Keratinocyte (primary cell): ENCODE measurements around the gene KPNA3. TPM values are rescaled to one million over a fixed set of nuclear protein-coding genes. Genes with fewer than 3 reads are reported as not detected.

Source experiments
- DNase-seq: peaks from one replicate; pipeline ENCODE4 v3.0.0-alpha.2; 2011; ENCODE audit warnings: low read depth, missing footprints, low spot score
- FAIRE-seq: peaks from 2 replicates; lab custom pipeline; 2011; peaks lifted over from hg19 to GRCh38; lab: Jason Lieb, UNC
- H2AFZ ChIP-seq: 2 replicates; pipeline ENCODE4 v1.6.0; 2012; ENCODE audit warnings: low read length, control low read depth, inconsistent platforms; ENCODE audit not compliant: control insufficient read depth
- H3K27ac ChIP-seq: 2 replicates; pipeline ENCODE4 v1.5.1; 2011; ENCODE audit warnings: low read length; ENCODE audit not compliant: control insufficient read depth, insufficient read depth
- H3K27me3 ChIP-seq: 3 replicates; pipeline ENCODE4 v1.6.0; 2011; ENCODE audit warnings: low read length; ENCODE audit not compliant: control insufficient read depth, insufficient read depth; ENCODE audit errors: extremely low read depth
- H3K36me3 ChIP-seq, 2 experiments: 2 replicates in 1 of 2; 3 replicates in 1 of 2; pipeline ENCODE4 v1.5.1; 2011; ENCODE audit warnings: low read length in 2 of 2, mild to moderate bottlenecking in 1 of 2; ENCODE audit not compliant: control insufficient read depth in 2 of 2, insufficient read depth in 2 of 2; ENCODE audit errors: extremely low read depth in 1 of 2
- H3K4me1 ChIP-seq: 3 replicates; pipeline ENCODE4 v1.5.1; 2011; ENCODE audit warnings: low read length; ENCODE audit not compliant: control insufficient read depth, insufficient read depth; ENCODE audit errors: extremely low read depth
- H3K4me2 ChIP-seq: 3 replicates; pipeline ENCODE4 v1.6.0; 2011; ENCODE audit warnings: low read depth, low read length; ENCODE audit not compliant: control insufficient read depth, insufficient read depth; ENCODE audit errors: extremely low read depth
- H3K4me3 ChIP-seq, 3 experiments: fragments of 200-600 bp in 1 of 3; sonication (generic) in 1 of 3; 2 replicates in 2 of 3; 3 replicates in 1 of 3; pipeline ENCODE4 v1.5.1; 2011 to 2016; ENCODE audit warnings: low read length in 3 of 3, mild to moderate bottlenecking in 3 of 3, control low read depth in 2 of 3, inconsistent platforms in 1 of 3, low read depth in 1 of 3, mixed read lengths in 1 of 3, mixed run types in 1 of 3, moderate library complexity in 1 of 3; ENCODE audit not compliant: control insufficient read depth in 2 of 3, insufficient read depth in 2 of 3; ENCODE audit errors: extremely low read depth in 1 of 3
- H3K79me2 ChIP-seq: 2 replicates; pipeline ENCODE4 v1.6.0; 2012; ENCODE audit warnings: low read length; ENCODE audit not compliant: control insufficient read depth, insufficient read depth
- H3K9ac ChIP-seq: 3 replicates; pipeline ENCODE4 v1.6.0; 2011; ENCODE audit warnings: low read length; ENCODE audit not compliant: control insufficient read depth, insufficient read depth; ENCODE audit errors: extremely low read depth
- H3K9me1 ChIP-seq: 3 replicates; pipeline ENCODE4 v1.6.0; 2011; ENCODE audit warnings: low read length; ENCODE audit not compliant: control insufficient read depth, insufficient read depth; ENCODE audit errors: extremely low read depth
- H3K9me3 ChIP-seq: 2 replicates; pipeline ENCODE4 v1.5.1; 2012; ENCODE audit warnings: low read depth, low read length; ENCODE audit not compliant: control insufficient read depth
- H4K20me1 ChIP-seq: 3 replicates; pipeline ENCODE4 v1.6.0; 2011; ENCODE audit warnings: low read length; ENCODE audit not compliant: control insufficient read depth, insufficient read depth; ENCODE audit errors: extremely low read depth
- CTCF ChIP-seq, 3 experiments: IDR thresholded peaks in 1 of 3; conservative IDR thresholded peaks in 1 of 3; optimal IDR thresholded peaks in 1 of 3; 2 replicates in 2 of 3; 3 replicates in 1 of 3; pipeline versions ENCODE3 to v1.5.1; 2011; ENCODE audit warnings: low read length in 3 of 3, mild to moderate bottlenecking in 3 of 3, moderate library complexity in 2 of 3, control low read depth in 1 of 3, inconsistent platforms in 1 of 3; ENCODE audit not compliant: insufficient read depth in 2 of 3; ENCODE audit errors: extremely low read depth in 1 of 3
- EZH2 ChIP-seq: IDR thresholded peaks from one replicate; pipeline ENCODE4 v1.6.1; 2012; ENCODE audit warnings: inconsistent platforms, mild to moderate bottlenecking, low read length, moderate library complexity
- dilution Hi-C: fragments of 300-500 bp; cut with MboI; formaldehyde crosslinking; loops from one replicate; pipeline ENCODE4 v1.7.0; 2020; ENCODE audit warnings: low sequenced_read_pairs; ENCODE audit not compliant: extremely low pct_ligation_motif_present
- polyA plus RNA-seq, 5 experiments: library from polyadenylated mRNA; depleted of rRNA in 3 of 5; stranded (reverse) in 3 of 5; stranded (forward) in 1 of 5; unstranded in 1 of 5; fragments of >200 nt; gene quantifications; 1 replicate in 1 of 5; 2 replicates in 3 of 5; 3 replicates in 1 of 5; pipeline versions ENCODE4 v1.2.1 to v1.2.3, GENCODE V29; 2011 to 2012; ENCODE audit warnings: missing spikeins in 2 of 5, low read depth in 1 of 5, low replicate concordance in 1 of 5

The KPNA3 gene
- polyA plus RNA-seq, 1 donor (not counting 4 experiments of a cell fraction or from before 2014, with no cell fraction given) = 37.3 TPM

DNA sequence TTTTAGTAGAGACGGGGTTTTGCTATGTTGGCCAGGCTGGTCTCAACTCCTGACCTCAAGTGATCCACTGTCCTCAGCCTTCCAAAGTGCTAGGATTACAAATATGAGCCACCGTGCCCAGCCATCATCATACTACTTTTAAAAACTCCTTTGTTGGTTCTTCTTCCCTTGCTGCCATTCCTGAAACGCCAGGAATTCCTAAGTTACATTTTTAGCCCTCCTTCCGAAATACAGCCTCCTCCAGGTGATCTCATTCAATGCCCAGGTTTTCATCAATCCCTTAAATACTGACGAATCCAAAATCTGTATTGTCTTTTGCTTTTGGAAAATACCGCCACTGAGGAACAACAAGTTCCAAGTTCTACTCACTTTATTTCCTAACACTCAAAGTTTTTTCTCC lies 75.9 kb downstream of the KPNA3 start:
- FAIRE-seq (no peak), DNase-seq (no peak)
- Histone ChIP-seq H3K9ac (no peak overlapping the region), H3K4me3 (no peak overlapping the region), H3K4me2 (no peak overlapping the region), H3K79me2 (no peaks in the 10 kb centered on the region), H3K27ac (no peak overlapping the region), H3K36me3 (peaks cover 0 to 7% of the 10 kb centered on the region in 2 experiments), H3K4me1 (no peaks in the 10 kb centered on the region), H2AFZ (no peak overlapping the region), H4K20me1 (no peaks in the 10 kb centered on the region), H3K9me3 (peaks cover 5% of the 10 kb centered on the region), H3K9me1 (no peaks in the 10 kb centered on the region), H3K27me3 (no peaks in the 10 kb centered on the region)
- TF ChIP-seq EZH2 (no peak), CTCF (optimal IDR thresholded peaks at IDR 0.05 in 1 of 3, IDR thresholded peaks at IDR 0.05 in 1 of 3, conservative IDR thresholded peaks at IDR 0.05 in 1 of 3; ENCODE audit: extremely low read depth in 1 of 3, insufficient read depth in 2 of 3, low read length in 3 of 3) (no peak)
- dilution Hi-C loops = no loop called here

DNA sequence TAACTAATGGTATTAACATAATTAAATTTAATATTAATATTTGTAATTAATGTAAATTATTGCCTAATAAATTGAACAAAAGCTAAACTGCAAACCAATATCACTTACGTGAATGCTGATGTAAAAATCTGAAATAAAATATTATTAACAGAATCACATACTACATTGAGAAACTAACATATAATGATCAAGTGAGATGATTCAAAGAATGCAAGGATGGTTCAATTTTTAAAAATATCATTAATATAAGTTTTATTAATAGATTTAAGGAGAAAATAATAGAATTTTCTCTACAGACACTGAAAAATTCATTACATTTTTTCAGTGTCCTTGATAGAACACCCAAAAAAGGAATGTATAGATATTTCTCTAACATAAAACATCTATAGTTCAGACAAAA lies 77.7 kb downstream of the KPNA3 start:
- Histone ChIP-seq H3K27ac (no peak overlapping the region), H3K27me3 (no peaks in the 10 kb centered on the region), H3K9me1 (no peaks in the 10 kb centered on the region), H3K4me1 (no peaks in the 10 kb centered on the region), H3K9ac (no peak overlapping the region), H3K79me2 (no peaks in the 10 kb centered on the region), H3K36me3 (peaks cover 0 to 7% of the 10 kb centered on the region in 2 experiments), H3K4me2 (no peak overlapping the region), H3K9me3 (peaks cover 5% of the 10 kb centered on the region), H2AFZ (no peak overlapping the region), H4K20me1 (no peaks in the 10 kb centered on the region), H3K4me3 (no peak overlapping the region)
- DNase-seq (no peak), FAIRE-seq (no peak)
- dilution Hi-C loops = no loop called here
- TF ChIP-seq EZH2 = no peak
- no peak for TF ChIP-seq CTCF (optimal IDR thresholded peaks at IDR 0.05 in 1 of 3, IDR thresholded peaks at IDR 0.05 in 1 of 3, conservative IDR thresholded peaks at IDR 0.05 in 1 of 3; ENCODE audit: extremely low read depth in 1 of 3, insufficient read depth in 2 of 3, low read length in 3 of 3)
